ENCODE measurements around the gene MICAL2. TPM values are rescaled to one million over a fixed set of nuclear protein-coding genes. Genes with fewer than 3 reads are reported as not detected.

Gene MICAL2
- total and polyA plus RNA-seq, 2 of the 8 experiments (the other 6 are each of a cell fraction or from before 2014, with no cell fraction given), result 1.3 to 4.1 TPM

DNA sequence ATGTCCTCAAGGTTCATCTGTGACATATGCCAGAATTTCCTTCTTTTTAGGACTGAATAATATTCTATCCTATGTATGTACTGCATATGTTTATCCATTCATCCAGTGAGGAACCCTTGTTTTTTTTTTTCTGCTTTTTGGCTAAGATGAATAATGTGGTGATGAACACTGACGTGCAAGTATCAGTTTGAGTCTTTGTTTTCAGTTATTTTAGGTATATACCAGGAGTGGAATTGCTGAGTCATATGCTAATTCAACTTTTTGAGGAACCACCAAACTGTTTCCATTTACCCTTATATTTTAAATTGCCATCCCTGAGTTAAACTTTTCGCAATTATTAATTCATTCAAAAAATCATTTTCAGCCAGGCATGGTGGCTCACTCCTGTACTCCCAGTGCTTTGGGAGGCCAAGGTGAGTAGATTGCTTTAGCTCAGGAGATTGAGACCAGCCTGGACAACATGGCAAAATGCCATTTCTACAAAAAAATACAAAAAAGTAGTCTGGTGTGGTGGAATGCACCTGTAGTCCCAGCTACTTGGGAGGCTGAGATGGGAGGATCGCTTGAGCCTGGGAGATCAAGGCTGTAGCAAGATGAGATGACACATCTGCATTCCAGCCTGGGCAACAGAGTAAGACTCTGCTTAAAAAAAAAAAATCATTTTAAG, 64.2 kb downstream of the MICAL2 start:
- Histone ChIP-seq H4K20me1 (replicated peaks in 1 of 2; ENCODE audit: control insufficient read depth in 1 of 2, insufficient read depth in 2 of 2, low read length in 2 of 2) (no peaks in the 10 kb centered on the region), H2BK20ac (ENCODE audit: low read length) (no peak overlapping the region), H2BK5ac (ENCODE audit: low read depth, low read length) (no peak overlapping the region), H4K5ac (ENCODE audit: insufficient read length, low read depth, low read length) (no peak overlapping the region), H3K14ac (ENCODE audit: insufficient read length) (no peak overlapping the region), H3K27me3 (replicated peaks in 1 of 4; ENCODE audit: control insufficient read depth in 3 of 4, extremely low read depth in 1 of 4, insufficient read depth in 3 of 4, low read length in 3 of 4) (no peaks in the 10 kb centered on the region), H3K79me1 (ENCODE audit: low read depth, low read length) (no peaks in the 10 kb centered on the region), H2AFZ (ENCODE audit: low read length) (no peak overlapping the region), H2BK15ac (ENCODE audit: low read length) (no peak overlapping the region), H3K36me3 (ENCODE audit: control insufficient read depth in 2 of 4, insufficient read depth in 4 of 4, low read length in 3 of 4) (no peaks in the 10 kb centered on the region), H3K23me2 (ENCODE audit: low read depth, low read length) (no peaks in the 10 kb centered on the region; the same call in 1 of the 2 replicates), H3K27ac (ENCODE audit: low read depth, low read length) (no peak overlapping the region), H3K9me3 (ENCODE audit: insufficient read depth in 2 of 2, low read depth in 1 of 2, low read length in 1 of 2) (0 out of 4 replicates have a peak, but pooled peaks cover 2 to 4% of the 10 kb centered on the region in 2 experiments), H3K23ac (ENCODE audit: insufficient read length) (no peak overlapping the region), H3K9ac (replicated peaks in 1 of 4; ENCODE audit: extremely low read depth in 1 of 4, low read depth in 3 of 4, low read length in 3 of 4) (no peak overlapping the region), H2BK12ac (ENCODE audit: low read depth, low read length) (no peak overlapping the region), H4K91ac (replicated peaks; ENCODE audit: insufficient read length, low read length) (no peak overlapping the region), H3K18ac (ENCODE audit: extremely low read depth, low read length) (no peak overlapping the region), H4K8ac (ENCODE audit: extremely low read depth, insufficient read depth, low read length) (no peak overlapping the region), H2BK120ac (replicated peaks; ENCODE audit: low read depth, low read length) (no peak overlapping the region), H2AK5ac (ENCODE audit: low read depth, low read length) (no peak overlapping the region), H3K79me2 (ENCODE audit: control insufficient read depth in 1 of 2, insufficient read depth in 2 of 2, low read length in 2 of 2) (no peaks in the 10 kb centered on the region), H3K4me1 (replicated peaks in 1 of 4; ENCODE audit: control insufficient read depth in 3 of 4, insufficient read depth in 4 of 4, low read length in 3 of 4) (peaks cover 0 to 4% (median 0%) of the 10 kb centered on the region in 4 experiments; a peak in 1 of 7 replicates), H3K4ac (replicated peaks; ENCODE audit: insufficient read length, low read depth, low read length) (no peak overlapping the region), H3K4me3 (ENCODE audit: extremely low read depth in 1 of 4, insufficient read depth in 2 of 4, low read depth in 3 of 4, low read length in 4 of 4) (no peak overlapping the region), H3K4me2 (ENCODE audit: insufficient read depth in 1 of 2, low read depth in 2 of 2, low read length in 2 of 2) (no peak overlapping the region), H3K56ac (replicated peaks; ENCODE audit: insufficient read length, low read depth, low read length) (no peak overlapping the region)
- ChIA-PET CTCF (ENCODE audit: partially characterized antibody) (interaction anchor here (0.6 to 1.5 kb wide), 4 partner anchors 18 to 181 kb away, joined by 3 to 4 read pairs (median 3); no protein-coding TSS in a partner anchor), POLR2A (ENCODE audit: partially characterized antibody) (no interaction called here)
- DNase-seq (ENCODE audit: low read depth in 1 of 2, low spot score in 2 of 2) (no peak), FAIRE-seq (no peak)
- WGBS, 2 experiments (ENCODE audit: extremely low coverage in 1 of 2, insufficient coverage in 1 of 2, insufficient read length in 1 of 2, insufficient replicate concordance in 2 of 2, low coverage in 1 of 2, low lambda C conversion rate in 2 of 2, missing lambda C conversion rate in 1 of 2), result 89% methylated on average over 3 of the region's 3 CpGs; no CpG with 5 or more reads in 1 of the 2 experiments
- TF ChIP-seq SRF (IDR thresholded peaks at IDR 0.05; ENCODE audit: low read depth, low read length), result no peak

Measured in H1 (cell line).